SK-N-SH (cell line): Measurements from ENCODE around the gene APOLD1. TPM values are rescaled to one million over a fixed set of nuclear protein-coding genes. Genes with fewer than 3 reads are reported as not detected.

Experiments used
- CTCF ChIA-PET: fragments of 300-600, 350-600 bp; formaldehyde crosslinking; extraction: SDS; loops from one replicate; lab custom pipeline; 2021; lab: Yijun Ruan, JAX
- POLR2A ChIA-PET: fragments of 350-600 bp; sonication (Branson Sonifier 250); formaldehyde crosslinking; extraction: SDS; loops from one replicate; lab custom pipeline; 2020; ENCODE audit warnings: antibody characterized with exemption, inconsistent platforms; lab: Yijun Ruan, JAX
- DNase-seq: peaks from one replicate; pipeline ENCODE4 v3.0.0; 2012
- H2AFZ ChIP-seq: fragments of 200-600 bp; sonication (generic); 2 replicates; pipeline ENCODE4 v1.8.1; 2016; ENCODE audit warnings: antibody characterized with exemption, mild to moderate bottlenecking, low read depth
- H3F3A ChIP-seq: fragments of 200-600 bp; sonication (generic); replicated peaks from 2 replicates; pipeline ENCODE3; 2016; ENCODE audit warnings: antibody characterized with exemption, mild to moderate bottlenecking; ENCODE audit not compliant: insufficient read depth
- H3K27ac ChIP-seq, 2 experiments: fragments of 200-500 bp in 1 of 2; fragments of 200-600 bp in 1 of 2; sonication (Bioruptor generic) in 1 of 2; sonication (generic), shearing (Covaris generic) in 1 of 2; 2 replicates each; pipeline versions ENCODE4 v1.5.1 to v1.6.1; 2014 to 2016; ENCODE audit warnings: low read depth in 2 of 2, inconsistent platforms in 1 of 2, low read length in 1 of 2, mild to moderate bottlenecking in 1 of 2, mixed read lengths in 1 of 2
- H3K27me3 ChIP-seq: fragments of 200-600 bp; sonication (generic), shearing (Covaris generic); 2 replicates; pipeline ENCODE4 v1.6.1; 2016; ENCODE audit warnings: mixed run types; ENCODE audit not compliant: insufficient read depth
- H3K36me3 ChIP-seq, 2 experiments: fragments of 200-500 bp in 1 of 2; fragments of 200-600 bp in 1 of 2; sonication (Bioruptor generic) in 1 of 2; sonication (generic) in 1 of 2; replicated peaks in 1 of 2; 2 replicates each; pipeline versions ENCODE3 to v1.5.1; 2014 to 2016; ENCODE audit warnings: low read length in 1 of 2, mild to moderate bottlenecking in 1 of 2; ENCODE audit not compliant: insufficient read depth in 2 of 2, control insufficient read depth in 1 of 2
- H3K4me1 ChIP-seq, 2 experiments: fragments of 200-500 bp in 1 of 2; fragments of 200-600 bp in 1 of 2; sonication (Bioruptor generic) in 1 of 2; sonication (generic), shearing (Covaris generic) in 1 of 2; 2 replicates each; pipeline versions ENCODE4 v1.5.1 to v1.6.1; 2014 to 2016; ENCODE audit warnings: low read depth in 1 of 2, low read length in 1 of 2, mixed run types in 1 of 2; ENCODE audit not compliant: insufficient read depth in 2 of 2, control insufficient read depth in 1 of 2
- H3K4me2 ChIP-seq: fragments of 200-600 bp; sonication (generic), shearing (Covaris generic); 2 replicates; pipeline ENCODE4 v1.6.1; 2017; ENCODE audit warnings: mixed run types
- H3K4me3 ChIP-seq, 2 experiments: fragments of 200-500 bp in 1 of 2; fragments of 200-600 bp in 1 of 2; sonication (Bioruptor generic) in 1 of 2; sonication (generic), shearing (Covaris generic) in 1 of 2; 2 replicates each; pipeline versions ENCODE4 v1.5.1 to v1.8.1; 2014 to 2016; ENCODE audit warnings: low read depth in 2 of 2, inconsistent platforms in 1 of 2, low read length in 1 of 2, mild to moderate bottlenecking in 1 of 2, mixed read lengths in 1 of 2, moderate library complexity in 1 of 2
- H3K79me2 ChIP-seq: fragments of 200-600 bp; sonication (generic); 2 replicates; pipeline ENCODE4 v1.8.1; 2017; ENCODE audit warnings: mild to moderate bottlenecking; ENCODE audit not compliant: insufficient read depth
- H3K9ac ChIP-seq: fragments of 200-600 bp; sonication (generic); 2 replicates; pipeline ENCODE4 v1.6.1; 2017; ENCODE audit warnings: mixed run types
- H3K9me2 ChIP-seq: fragments of 200-600 bp; sonication (generic); 2 replicates; pipeline ENCODE4 v1.6.1; 2017; ENCODE audit warnings: mixed run types
- H3K9me3 ChIP-seq: fragments of 200-600 bp; sonication (generic); 2 replicates; pipeline ENCODE4 v1.6.1; 2017; ENCODE audit warnings: mixed run types, mild to moderate bottlenecking, moderate library complexity
- H4K20me1 ChIP-seq: fragments of 200-600 bp; sonication (generic); 2 replicates; pipeline ENCODE4 v1.6.1; 2017; ENCODE audit warnings: mild to moderate bottlenecking, mixed run types; ENCODE audit not compliant: insufficient read depth
- CHD2 ChIP-seq: fragments of 150-350 bp; IDR thresholded peaks from 2 replicates; pipeline ENCODE4 v1.6.1; 2018; ENCODE audit warnings: low read length; ENCODE audit not compliant: partially characterized antibody
- EP300 ChIP-seq, 2 experiments: IDR thresholded peaks; 2 replicates each; pipeline versions ENCODE4 v1.4.0 to v1.6.1; 2012; ENCODE audit warnings: borderline replicate concordance in 1 of 2, low read depth in 1 of 2, low read length in 1 of 2
- EZH2phosphoT487 ChIP-seq: fragments of 200-600 bp; sonication (generic); IDR thresholded peaks from 2 replicates; pipeline ENCODE4 v1.6.1; 2017; ENCODE audit warnings: low read depth, mixed run types, mild to moderate bottlenecking, antibody characterized with exemption, moderate library complexity, borderline replicate concordance
- FOXJ3 ChIP-seq: sonication (generic); formaldehyde crosslinking; IDR thresholded peaks from 2 replicates; pipeline ENCODE4 v1.5.1; 2020; ENCODE audit warnings: mild to moderate bottlenecking, missing genetic modification reagents
- GABPA ChIP-seq: IDR thresholded peaks from 2 replicates; pipeline ENCODE4 v1.4.0; 2012; ENCODE audit warnings: low read depth, mild to moderate bottlenecking
- GATA2 ChIP-seq: sonication (generic); formaldehyde crosslinking; IDR thresholded peaks from 2 replicates; pipeline ENCODE4 v1.5.0; 2020; ENCODE audit warnings: mild to moderate bottlenecking, missing genetic modification reagents
- JUND ChIP-seq: IDR thresholded peaks from 2 replicates; pipeline ENCODE4 v1.4.0; 2012
- MEF2A ChIP-seq: IDR thresholded peaks from 2 replicates; pipeline ENCODE4 v1.4.0; 2012; ENCODE audit warnings: low read depth, borderline replicate concordance
- NRF1 ChIP-seq: IDR thresholded peaks from 2 replicates; pipeline ENCODE4 v1.6.1; 2012; ENCODE audit warnings: low read depth, mild to moderate bottlenecking, low read length
- POLR2AphosphoS5 ChIP-seq: IDR thresholded peaks from 2 replicates; pipeline ENCODE4 v1.6.1; 2012; ENCODE audit warnings: low read depth, low read length
- RXRA ChIP-seq: IDR thresholded peaks from 2 replicates; pipeline ENCODE4 v1.4.0; 2012; ENCODE audit warnings: low read depth, mild to moderate bottlenecking, borderline replicate concordance
- SIN3A ChIP-seq: IDR thresholded peaks from 2 replicates; pipeline ENCODE4 v1.6.1; 2012; ENCODE audit warnings: low read depth, mild to moderate bottlenecking, low read length, moderate library complexity, borderline replicate concordance
- TAF1 ChIP-seq: IDR thresholded peaks from 2 replicates; pipeline ENCODE4 v1.6.1; 2012; ENCODE audit warnings: low read depth, mild to moderate bottlenecking, low read length, moderate library complexity, borderline replicate concordance
- TCF12 ChIP-seq: IDR thresholded peaks from 2 replicates; pipeline ENCODE4 v1.4.0; 2012
- TEAD4 ChIP-seq: IDR thresholded peaks from 2 replicates; pipeline ENCODE4 v1.4.0; 2012; ENCODE audit warnings: mild to moderate bottlenecking, borderline replicate concordance; ENCODE audit not compliant: insufficient read depth
- WGBS: methylation state at CpG from one replicate; pipeline ENCODE4 v1.1.6; 2017; ENCODE audit warnings: low lambda C conversion rate; 5-methylcytosine and 5-hydroxymethylcytosine counted together
- polyA plus RNA-seq, 3 experiments: library from polyadenylated mRNA; depleted of rRNA; stranded (reverse); fragments of >200 nt; gene quantifications; 2 replicates each; pipeline ENCODE4 v1.2.3, GENCODE V29; 2012
- TF ChIP-seq, protein P1 (sequence below): IDR thresholded peaks from 2 replicates; pipeline ENCODE4 v1.4.0; 2012; ENCODE audit warnings: low read depth
- TF ChIP-seq, protein P2 (sequence below): fragments of 150-350 bp; IDR thresholded peaks from 2 replicates; pipeline ENCODE4 v1.6.1; 2017; ENCODE audit warnings: antibody characterized with exemption, low read length, low read depth, borderline replicate concordance
- TF ChIP-seq, protein P3 (sequence below): fragments of 200-600 bp; sonication (generic); IDR thresholded peaks from 2 replicates; pipeline ENCODE4 v1.6.1; 2017; ENCODE audit warnings: antibody characterized with exemption, mild to moderate bottlenecking, moderate library complexity
- TF ChIP-seq, protein P4 (sequence below): IDR thresholded peaks from 2 replicates; pipeline ENCODE4 v1.6.1; 2012; ENCODE audit warnings: mild to moderate bottlenecking, low read depth, low read length, moderate library complexity
- TF ChIP-seq, protein P5 (sequence below): fragments of 150-350 bp; IDR thresholded peaks from 2 replicates; pipeline ENCODE4 v1.6.1; 2016; ENCODE audit warnings: mild to moderate bottlenecking, low read depth, low read length

The APOLD1 gene
- polyA plus RNA-seq, 1 of the 3 experiments (the other 2 are of a cell fraction), result 1.7 TPM

DNA sequence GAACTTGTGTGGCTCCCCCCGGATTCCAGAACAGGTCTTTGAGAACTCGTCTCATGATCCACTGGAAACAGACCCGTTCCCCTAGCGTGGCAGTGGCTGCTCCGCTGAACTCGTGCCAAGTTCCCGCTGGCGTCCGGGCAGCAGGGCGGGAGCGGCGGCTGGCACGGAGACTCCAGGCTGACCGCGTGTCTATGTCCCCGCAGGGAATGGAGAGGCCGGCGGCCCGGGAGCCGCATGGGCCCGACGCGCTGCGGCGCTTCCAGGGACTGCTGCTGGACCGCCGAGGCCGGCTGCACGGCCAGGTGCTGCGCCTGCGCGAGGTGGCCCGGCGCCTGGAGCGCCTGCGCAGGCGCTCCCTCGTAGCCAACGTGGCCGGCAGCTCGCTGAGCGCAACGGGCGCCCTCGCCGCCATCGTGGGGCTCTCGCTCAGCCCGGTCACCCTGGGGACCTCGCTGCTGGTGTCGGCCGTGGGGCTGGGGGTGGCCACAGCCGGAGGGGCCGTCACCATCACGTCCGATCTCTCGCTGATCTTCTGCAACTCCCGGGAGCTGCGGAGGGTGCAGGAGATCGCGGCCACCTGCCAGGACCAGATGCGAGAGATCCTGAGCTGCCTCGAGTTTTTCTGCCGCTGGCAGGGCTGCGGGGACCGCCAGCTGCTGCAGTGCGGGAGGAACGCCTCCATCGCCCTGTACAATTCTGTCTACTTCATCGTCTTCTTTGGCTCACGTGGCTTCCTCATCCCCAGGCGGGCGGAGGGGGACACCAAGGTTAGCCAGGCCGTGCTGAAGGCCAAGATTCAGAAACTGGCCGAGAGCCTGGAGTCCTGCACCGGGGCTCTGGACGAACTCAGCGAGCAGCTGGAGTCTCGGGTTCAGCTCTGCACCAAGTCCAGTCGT is 1.5 kb downstream of the APOLD1 start (continued):
- TF ChIP-seq RXRA, result no peak
- TF ChIP-seq SIN3A, result no peak
- 0 out of 2 replicates have a peak, but pooled peaks have one; percentile 7 for TF ChIP-seq GATA2 (CRISPR knock-in tag)
- peak; percentile 65 for TF ChIP-seq TAF1
- no peak for TF ChIP-seq MEF2A
- TF ChIP-seq GABPA, result no peak
- TF ChIP-seq NRF1, result peak; percentile 99
- TF ChIP-seq, protein P1, sequence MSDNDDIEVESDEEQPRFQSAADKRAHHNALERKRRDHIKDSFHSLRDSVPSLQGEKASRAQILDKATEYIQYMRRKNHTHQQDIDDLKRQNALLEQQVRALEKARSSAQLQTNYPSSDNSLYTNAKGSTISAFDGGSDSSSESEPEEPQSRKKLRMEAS, result peak; percentile 98
- TF ChIP-seq, protein P2, sequence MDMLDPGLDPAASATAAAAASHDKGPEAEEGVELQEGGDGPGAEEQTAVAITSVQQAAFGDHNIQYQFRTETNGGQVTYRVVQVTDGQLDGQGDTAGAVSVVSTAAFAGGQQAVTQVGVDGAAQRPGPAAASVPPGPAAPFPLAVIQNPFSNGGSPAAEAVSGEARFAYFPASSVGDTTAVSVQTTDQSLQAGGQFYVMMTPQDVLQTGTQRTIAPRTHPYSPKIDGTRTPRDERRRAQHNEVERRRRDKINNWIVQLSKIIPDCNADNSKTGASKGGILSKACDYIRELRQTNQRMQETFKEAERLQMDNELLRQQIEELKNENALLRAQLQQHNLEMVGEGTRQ, result no peak
- TF ChIP-seq EZH2phosphoT487, result no peak
- TF ChIP-seq TEAD4, result no peak
- TF ChIP-seq, protein P3, sequence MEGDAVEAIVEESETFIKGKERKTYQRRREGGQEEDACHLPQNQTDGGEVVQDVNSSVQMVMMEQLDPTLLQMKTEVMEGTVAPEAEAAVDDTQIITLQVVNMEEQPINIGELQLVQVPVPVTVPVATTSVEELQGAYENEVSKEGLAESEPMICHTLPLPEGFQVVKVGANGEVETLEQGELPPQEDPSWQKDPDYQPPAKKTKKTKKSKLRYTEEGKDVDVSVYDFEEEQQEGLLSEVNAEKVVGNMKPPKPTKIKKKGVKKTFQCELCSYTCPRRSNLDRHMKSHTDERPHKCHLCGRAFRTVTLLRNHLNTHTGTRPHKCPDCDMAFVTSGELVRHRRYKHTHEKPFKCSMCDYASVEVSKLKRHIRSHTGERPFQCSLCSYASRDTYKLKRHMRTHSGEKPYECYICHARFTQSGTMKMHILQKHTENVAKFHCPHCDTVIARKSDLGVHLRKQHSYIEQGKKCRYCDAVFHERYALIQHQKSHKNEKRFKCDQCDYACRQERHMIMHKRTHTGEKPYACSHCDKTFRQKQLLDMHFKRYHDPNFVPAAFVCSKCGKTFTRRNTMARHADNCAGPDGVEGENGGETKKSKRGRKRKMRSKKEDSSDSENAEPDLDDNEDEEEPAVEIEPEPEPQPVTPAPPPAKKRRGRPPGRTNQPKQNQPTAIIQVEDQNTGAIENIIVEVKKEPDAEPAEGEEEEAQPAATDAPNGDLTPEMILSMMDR, result 0 out of 2 replicates have a peak, but pooled peaks have one; percentile 5
- no peak for TF ChIP-seq FOXJ3 (CRISPR knock-in tag)
- no peak for TF ChIP-seq JUND
- TF ChIP-seq TCF12, result no peak
- peak; percentile 20 for TF ChIP-seq CHD2

DNA sequence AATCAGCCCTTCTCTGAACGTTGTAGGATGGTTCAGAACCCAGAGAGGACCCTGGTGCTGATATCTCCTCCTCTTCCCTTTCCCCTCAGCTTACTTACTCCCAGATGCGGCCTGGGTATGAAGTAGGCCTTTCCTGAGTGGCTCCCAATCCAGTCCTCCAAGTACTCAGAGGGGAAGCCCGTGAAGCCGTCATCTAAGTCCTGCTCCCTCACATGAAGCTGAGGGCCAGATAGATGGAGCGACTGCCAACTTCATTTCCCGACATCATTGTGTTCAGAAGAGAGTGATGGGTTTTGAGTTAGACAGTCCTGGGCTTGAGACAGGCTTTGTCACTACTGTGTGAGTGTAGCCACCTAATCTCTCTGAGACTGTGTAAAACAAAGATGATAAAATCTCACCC is 2.7 kb downstream of the APOLD1 start:
- Histone ChIP-seq H3K4me1 (peaks cover 7 to 38% of the 10 kb centered on the region in 2 experiments; a peak in 3 of 4 replicates), H3K9me3 (no peaks in the 10 kb centered on the region), H3K4me3 (no peak overlapping the region), H3K36me3 (no peaks in the 10 kb centered on the region), H3K27me3 (no peaks in the 10 kb centered on the region), H3K9me2 (no peaks in the 10 kb centered on the region), H4K20me1 (no peaks in the 10 kb centered on the region), H3K27ac (no peak overlapping the region; a peak in 1 of 4 replicates), H3F3A (peaks cover 5% of the 10 kb centered on the region), H3K4me2 (no peak overlapping the region), H2AFZ (no peak overlapping the region), H3K9ac (no peak overlapping the region), H3K79me2 (no peaks in the 10 kb centered on the region)
- ChIA-PET CTCF (interaction anchor here (0.5 to 3.8 kb wide), 24 partner anchors 9 to 424 kb away, joined by 3 to 23 read pairs (median 5); partner anchors contain the start of genes CDKN1B, DDX47 and GPRC5A), POLR2A (interaction anchor here (1.7 to 1.8 kb wide), 2 partner anchors 31 to 69 kb away, joined by 3 read pairs; no protein-coding TSS in a partner anchor)
- no peak for DNase-seq
- WGBS, result 95% methylated on average over 6 of the region's 6 CpGs
- TF ChIP-seq, protein P4, sequence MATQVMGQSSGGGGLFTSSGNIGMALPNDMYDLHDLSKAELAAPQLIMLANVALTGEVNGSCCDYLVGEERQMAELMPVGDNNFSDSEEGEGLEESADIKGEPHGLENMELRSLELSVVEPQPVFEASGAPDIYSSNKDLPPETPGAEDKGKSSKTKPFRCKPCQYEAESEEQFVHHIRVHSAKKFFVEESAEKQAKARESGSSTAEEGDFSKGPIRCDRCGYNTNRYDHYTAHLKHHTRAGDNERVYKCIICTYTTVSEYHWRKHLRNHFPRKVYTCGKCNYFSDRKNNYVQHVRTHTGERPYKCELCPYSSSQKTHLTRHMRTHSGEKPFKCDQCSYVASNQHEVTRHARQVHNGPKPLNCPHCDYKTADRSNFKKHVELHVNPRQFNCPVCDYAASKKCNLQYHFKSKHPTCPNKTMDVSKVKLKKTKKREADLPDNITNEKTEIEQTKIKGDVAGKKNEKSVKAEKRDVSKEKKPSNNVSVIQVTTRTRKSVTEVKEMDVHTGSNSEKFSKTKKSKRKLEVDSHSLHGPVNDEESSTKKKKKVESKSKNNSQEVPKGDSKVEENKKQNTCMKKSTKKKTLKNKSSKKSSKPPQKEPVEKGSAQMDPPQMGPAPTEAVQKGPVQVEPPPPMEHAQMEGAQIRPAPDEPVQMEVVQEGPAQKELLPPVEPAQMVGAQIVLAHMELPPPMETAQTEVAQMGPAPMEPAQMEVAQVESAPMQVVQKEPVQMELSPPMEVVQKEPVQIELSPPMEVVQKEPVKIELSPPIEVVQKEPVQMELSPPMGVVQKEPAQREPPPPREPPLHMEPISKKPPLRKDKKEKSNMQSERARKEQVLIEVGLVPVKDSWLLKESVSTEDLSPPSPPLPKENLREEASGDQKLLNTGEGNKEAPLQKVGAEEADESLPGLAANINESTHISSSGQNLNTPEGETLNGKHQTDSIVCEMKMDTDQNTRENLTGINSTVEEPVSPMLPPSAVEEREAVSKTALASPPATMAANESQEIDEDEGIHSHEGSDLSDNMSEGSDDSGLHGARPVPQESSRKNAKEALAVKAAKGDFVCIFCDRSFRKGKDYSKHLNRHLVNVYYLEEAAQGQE, result no peak
- TF ChIP-seq, protein P1, result no peak
- TF ChIP-seq POLR2AphosphoS5, result no peak
- TF ChIP-seq CHD2, result no peak
- no peak for TF ChIP-seq EP300 (IDR thresholded peaks at IDR 0.05; ENCODE audit: borderline replicate concordance in 1 of 2, low read depth in 1 of 2, low read length in 1 of 2)
- TF ChIP-seq, protein P5, sequence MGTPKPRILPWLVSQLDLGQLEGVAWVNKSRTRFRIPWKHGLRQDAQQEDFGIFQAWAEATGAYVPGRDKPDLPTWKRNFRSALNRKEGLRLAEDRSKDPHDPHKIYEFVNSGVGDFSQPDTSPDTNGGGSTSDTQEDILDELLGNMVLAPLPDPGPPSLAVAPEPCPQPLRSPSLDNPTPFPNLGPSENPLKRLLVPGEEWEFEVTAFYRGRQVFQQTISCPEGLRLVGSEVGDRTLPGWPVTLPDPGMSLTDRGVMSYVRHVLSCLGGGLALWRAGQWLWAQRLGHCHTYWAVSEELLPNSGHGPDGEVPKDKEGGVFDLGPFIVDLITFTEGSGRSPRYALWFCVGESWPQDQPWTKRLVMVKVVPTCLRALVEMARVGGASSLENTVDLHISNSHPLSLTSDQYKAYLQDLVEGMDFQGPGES, result no peak
- no peak for TF ChIP-seq FOXJ3 (CRISPR knock-in tag)
